Stimulated activated CD4-positive, alpha-beta T cell treated with anti-CD3 and anti-CD28 coated beads, Interleukin-12 subunit alpha, Interleukin-12 subunit beta, amount 100 ng/mL, for 48 hours (primary cell): Measurements from ENCODE around the gene RNF38.
"Not testable (repeated sequence)": the region's sequence is repeated elsewhere in the genome, so short reads cannot be mapped to it uniquely, and the experiment has no call there.

Experiments
- DNase-seq, 3 donors: peaks; one replicate each; pipeline ENCODE4 v3.0.0-alpha.2; 2020; ENCODE audit warnings: low read depth in 2 of 3, low spot score in 1 of 3

RNF38 gene

DNA sequence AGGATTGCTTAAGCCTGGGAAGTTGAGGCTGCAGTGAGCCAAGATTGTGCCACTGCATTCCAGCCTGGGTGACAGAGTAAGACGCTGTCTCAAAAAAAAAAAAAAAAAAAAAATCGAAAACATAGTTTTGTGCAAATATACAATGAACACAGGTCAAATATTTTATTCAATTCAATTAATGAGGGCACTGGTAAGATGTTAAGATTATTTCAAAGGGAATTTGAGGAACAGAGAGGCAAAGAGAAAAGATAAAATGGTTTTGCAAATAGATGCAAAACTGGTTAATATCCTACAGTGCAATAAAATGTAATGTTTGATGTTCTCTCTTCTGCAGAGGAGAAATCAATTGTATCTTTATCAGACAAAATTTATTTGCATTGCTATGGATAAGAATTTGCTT is 102.3 kb downstream of the RNF38 start:
- DNase-seq, result no peak

- not testable (repeated sequence) for DNase-seq
Observed at GRCh38 chr9:36294996-36295395, 105.1 kb downstream of the RNF38 start.

- no peak for DNase-seq
Observed at GRCh38 chr9:36293918-36294317, 106.2 kb downstream of the RNF38 start.

DNA sequence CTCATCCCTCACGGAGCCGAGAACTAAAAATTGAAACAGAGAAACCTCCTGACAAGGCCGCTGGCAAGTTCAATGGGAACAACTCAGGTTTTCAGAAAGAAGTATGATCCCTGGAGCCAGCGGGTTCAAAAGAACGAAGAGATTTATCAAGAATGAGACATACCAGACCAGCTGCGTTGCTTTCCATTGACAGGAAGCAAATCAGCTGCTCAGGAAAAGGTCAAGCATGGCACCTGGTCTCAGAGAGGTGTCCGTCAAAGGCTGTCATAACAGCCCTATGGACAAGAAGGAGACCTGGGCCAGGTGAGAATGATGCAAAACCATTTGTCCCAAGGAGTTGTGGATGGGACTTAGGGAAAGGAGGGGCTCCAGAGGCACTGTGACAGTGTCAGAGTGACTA is 106.9 kb downstream of the RNF38 start:
- no peak for DNase-seq

DNA sequence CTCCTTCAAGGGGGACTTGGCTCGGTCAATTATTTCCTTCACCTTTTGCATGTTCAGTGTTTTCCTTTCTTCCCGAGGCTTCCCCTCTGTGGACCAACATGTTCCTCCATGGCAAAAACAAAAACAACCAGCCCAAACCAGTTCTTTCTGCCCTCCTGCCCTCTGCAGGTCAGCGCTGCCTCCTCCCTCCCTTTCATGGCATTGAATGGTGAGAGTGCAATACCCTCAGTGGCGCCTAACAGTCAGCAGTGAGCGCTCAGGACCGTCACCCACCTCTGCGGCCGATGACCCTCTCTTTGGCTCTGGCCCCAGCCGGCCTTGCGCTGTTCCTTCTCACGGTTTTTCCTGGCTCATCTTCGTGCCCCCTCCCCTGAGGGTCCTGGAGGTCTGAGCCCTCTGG is 107.4 kb downstream of the RNF38 start:
- no peak for DNase-seq

GRCh38 chr9:36290996-36291395 is 109.1 kb downstream of the RNF38 start:
- DNase-seq, result no peak

GRCh38 chr9:36289836-36290435 is 110.1 kb downstream of the RNF38 start:
- DNase-seq, result no peak

DNA sequence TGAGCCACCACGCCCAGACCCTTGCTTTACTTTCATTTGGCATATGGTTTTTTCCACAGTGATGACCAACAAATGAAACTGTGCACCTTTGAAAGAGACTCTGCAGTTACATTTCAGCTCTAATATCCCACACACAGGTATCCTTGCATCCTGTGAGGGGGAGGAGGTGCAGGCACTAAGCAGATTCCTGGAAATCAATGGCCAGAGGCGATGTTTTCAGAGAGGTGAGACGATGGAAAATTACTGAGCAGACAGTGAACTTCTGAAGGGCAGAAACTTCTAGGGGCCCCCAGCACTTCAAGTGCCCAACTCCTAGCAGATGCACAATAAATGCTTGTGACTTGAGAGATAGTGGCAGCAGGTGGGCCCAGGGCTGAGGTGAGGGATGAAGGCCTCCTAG is 112.0 kb downstream of the RNF38 start:
- no peak for DNase-seq
